ENCODE measurements around the gene TRABD2B. TPM values are rescaled to one million over a fixed set of nuclear protein-coding genes. Genes with fewer than 3 reads are reported as not detected.

TRABD2B gene
- total RNA-seq, 2 donors from 2014 or later = 3.1 to 8.1 TPM

- Histone ChIP-seq H3K4me3 (no peak overlapping the region), H3K27me3 (no peaks in the 10 kb centered on the region), H3K36me3 (no peaks in the 10 kb centered on the region), H3K4me1 (peaks cover 0 to 24% of the 10 kb centered on the region in 2 donors), H3K27ac (no peak overlapping the region), H3K9me3 (no peaks in the 10 kb centered on the region)
- no peak for TF ChIP-seq CTCF (IDR thresholded peaks at IDR 0.05)
- DNase-seq (ENCODE audit: low spot score) = no peak
Measured at GRCh38 chr1:47919113-47919833, 77.9 kb downstream of the TRABD2B start.

- H3K36me3 ChIP-seq = no peaks in the 10 kb centered on the region
- no peak for TF ChIP-seq CTCF (IDR thresholded peaks at IDR 0.05)
- no peaks in the 10 kb centered on the region for H3K9me3 ChIP-seq
- no peak for DNase-seq (ENCODE audit: low spot score)
- H3K27ac ChIP-seq = no peak overlapping the region
- H3K4me3 ChIP-seq = no peak overlapping the region
- H3K27me3 ChIP-seq = no peaks in the 10 kb centered on the region
- peaks cover 0 to 30% of the 10 kb centered on the region in 2 donors for H3K4me1 ChIP-seq
Measured at GRCh38 chr1:47918257-47918867, 78.8 kb downstream of the TRABD2B start.

GRCh38 chr1:47917687-47918086 lies 79.5 kb downstream of the TRABD2B start:
- H3K36me3 ChIP-seq = no peaks in the 10 kb centered on the region
- no peaks in the 10 kb centered on the region for H3K9me3 ChIP-seq
- TF ChIP-seq CTCF (IDR thresholded peaks at IDR 0.05) = no peak
- no peak overlapping the region for H3K27ac ChIP-seq
- no peaks in the 10 kb centered on the region for H3K27me3 ChIP-seq
- H3K4me1 ChIP-seq = peaks cover 0 to 30% of the 10 kb centered on the region in 2 donors
- no peak overlapping the region for H3K4me3 ChIP-seq
- DNase-seq (ENCODE audit: low spot score) = no peak

- Histone ChIP-seq H3K27ac (no peak overlapping the region), H3K9me3 (no peaks in the 10 kb centered on the region), H3K4me3 (no peak overlapping the region), H3K27me3 (no peaks in the 10 kb centered on the region), H3K36me3 (no peaks in the 10 kb centered on the region), H3K4me1 (peaks cover 0 to 30% of the 10 kb centered on the region in 2 donors)
- TF ChIP-seq CTCF (IDR thresholded peaks at IDR 0.05) = no peak
- no peak for DNase-seq (ENCODE audit: low spot score)
Measured at GRCh38 chr1:47915677-47916353, 81.4 kb downstream of the TRABD2B start.

- Histone ChIP-seq H3K4me3 (no peak overlapping the region), H3K9me3 (no peaks in the 10 kb centered on the region), H3K36me3 (no peaks in the 10 kb centered on the region), H3K4me1 (peaks cover 0 to 30% of the 10 kb centered on the region in 2 donors), H3K27ac (no peak overlapping the region), H3K27me3 (no peaks in the 10 kb centered on the region)
- TF ChIP-seq CTCF (IDR thresholded peaks at IDR 0.05) = no peak
- no peak for DNase-seq (ENCODE audit: low spot score)
Measured at GRCh38 chr1:47914952-47915676, 82.1 kb downstream of the TRABD2B start.
